ENCODE measurements around the gene IFITM10. TPM values are rescaled to one million over a fixed set of nuclear protein-coding genes. Genes with fewer than 3 reads are reported as not detected.
A peak's percentile ranks its signal among the peaks of the same experiment; 100 is the strongest.

The IFITM10 gene
- total RNA-seq, 2 donors from 2014 or later, result 27.2 to 28.6 TPM

DNA sequence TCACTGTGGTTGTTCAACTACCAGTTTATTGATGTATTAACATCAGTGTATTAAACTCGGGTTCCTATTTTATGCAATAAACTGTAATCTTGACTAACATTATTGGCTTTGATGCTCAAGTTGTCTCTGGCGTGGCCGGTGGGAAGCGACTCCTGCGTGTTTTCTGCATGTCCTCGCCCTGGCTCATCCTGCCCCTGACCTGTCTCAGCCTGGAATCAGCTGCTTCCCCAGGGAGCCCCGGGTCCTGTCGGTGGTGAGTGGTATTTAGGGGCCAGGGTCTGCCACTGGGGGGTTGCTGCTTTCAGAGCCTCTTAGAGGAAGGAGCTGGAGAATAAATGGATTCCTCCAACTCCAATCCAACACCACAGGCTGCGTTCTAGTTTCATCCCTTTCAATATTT lies 22.5 kb downstream of the IFITM10 start:
- Histone ChIP-seq H3K27ac (no peak overlapping the region), H3K4me3 (no peak overlapping the region), H3K4me1 (ENCODE audit: control insufficient read depth in 1 of 2, low read depth in 2 of 2) (no peaks in the 10 kb centered on the region), H3K27me3 (replicated peaks; ENCODE audit: insufficient read depth) (no peaks in the 10 kb centered on the region), H3K36me3 (no peaks in the 10 kb centered on the region), H3K9me3 (no peaks in the 10 kb centered on the region)
- ATAC-seq (ENCODE audit: insufficient number of reproducible peaks, low FRiP score, low read depth) (no peak), DNase-seq (ENCODE audit: low spot score) (no peak)
- TF ChIP-seq, protein P1, sequence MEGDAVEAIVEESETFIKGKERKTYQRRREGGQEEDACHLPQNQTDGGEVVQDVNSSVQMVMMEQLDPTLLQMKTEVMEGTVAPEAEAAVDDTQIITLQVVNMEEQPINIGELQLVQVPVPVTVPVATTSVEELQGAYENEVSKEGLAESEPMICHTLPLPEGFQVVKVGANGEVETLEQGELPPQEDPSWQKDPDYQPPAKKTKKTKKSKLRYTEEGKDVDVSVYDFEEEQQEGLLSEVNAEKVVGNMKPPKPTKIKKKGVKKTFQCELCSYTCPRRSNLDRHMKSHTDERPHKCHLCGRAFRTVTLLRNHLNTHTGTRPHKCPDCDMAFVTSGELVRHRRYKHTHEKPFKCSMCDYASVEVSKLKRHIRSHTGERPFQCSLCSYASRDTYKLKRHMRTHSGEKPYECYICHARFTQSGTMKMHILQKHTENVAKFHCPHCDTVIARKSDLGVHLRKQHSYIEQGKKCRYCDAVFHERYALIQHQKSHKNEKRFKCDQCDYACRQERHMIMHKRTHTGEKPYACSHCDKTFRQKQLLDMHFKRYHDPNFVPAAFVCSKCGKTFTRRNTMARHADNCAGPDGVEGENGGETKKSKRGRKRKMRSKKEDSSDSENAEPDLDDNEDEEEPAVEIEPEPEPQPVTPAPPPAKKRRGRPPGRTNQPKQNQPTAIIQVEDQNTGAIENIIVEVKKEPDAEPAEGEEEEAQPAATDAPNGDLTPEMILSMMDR (IDR thresholded peaks at IDR 0.05), result no peak

DNA sequence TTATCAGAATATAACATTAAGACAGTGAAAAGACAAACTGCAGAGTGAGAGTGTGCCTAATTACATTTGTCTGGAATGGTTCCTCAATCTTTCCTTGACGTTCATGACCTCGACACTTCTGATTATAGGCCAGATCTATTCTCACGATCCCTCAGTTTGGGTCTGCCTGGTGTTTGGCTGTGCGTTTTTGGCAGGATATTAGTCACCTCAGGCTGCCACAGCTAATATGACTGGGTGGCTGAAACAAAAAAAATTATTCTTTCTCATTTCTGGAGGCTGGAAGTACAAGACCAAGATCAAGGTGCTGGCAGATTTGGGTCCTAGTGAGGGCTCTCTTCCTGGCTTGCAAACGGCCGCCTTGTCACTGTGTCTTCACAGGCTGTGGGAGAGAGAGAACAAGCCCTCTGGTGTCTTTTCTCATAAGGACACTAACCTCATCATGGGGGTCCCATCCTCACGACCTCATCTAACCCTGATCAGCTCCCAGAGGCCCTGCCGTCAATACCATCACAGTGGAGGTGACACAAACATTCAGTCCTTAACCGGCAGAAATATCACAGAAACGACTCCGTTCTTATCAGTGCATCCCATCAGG lies 23.2 kb downstream of the IFITM10 start:
- Histone ChIP-seq H3K36me3 (no peaks in the 10 kb centered on the region), H3K4me3 (no peak overlapping the region), H3K27me3 (replicated peaks; ENCODE audit: insufficient read depth) (no peaks in the 10 kb centered on the region), H3K4me1 (ENCODE audit: control insufficient read depth in 1 of 2, low read depth in 2 of 2) (no peaks in the 10 kb centered on the region), H3K27ac (no peak overlapping the region), H3K9me3 (no peaks in the 10 kb centered on the region)
- TF ChIP-seq, protein P1 (IDR thresholded peaks at IDR 0.05), result no peak
- ATAC-seq (ENCODE audit: insufficient number of reproducible peaks, low FRiP score, low read depth), result no peak
- DNase-seq (ENCODE audit: low spot score), result no peak

DNA sequence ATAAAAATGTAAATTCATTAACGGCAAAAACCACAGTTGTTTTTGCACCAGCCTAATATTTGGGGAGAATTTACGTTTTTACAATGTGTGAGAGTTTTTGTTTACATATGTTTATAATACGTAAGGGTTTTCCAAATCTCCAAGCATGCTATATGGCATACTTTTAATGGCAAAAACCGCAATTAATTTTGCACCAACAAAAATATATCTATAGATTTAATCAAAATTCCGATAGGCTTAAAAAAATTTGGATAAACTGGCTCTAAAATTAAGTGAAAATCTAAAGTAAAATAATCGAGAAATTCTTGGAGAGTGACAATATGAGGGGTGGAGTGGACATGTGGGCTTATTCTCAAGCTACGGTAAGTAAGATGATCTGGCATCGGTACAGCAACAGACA lies 30.6 kb downstream of the IFITM10 start:
- Histone ChIP-seq H3K9me3 (no peaks in the 10 kb centered on the region), H3K4me1 (ENCODE audit: control insufficient read depth in 1 of 2, low read depth in 2 of 2) (peaks cover 0 to 19% of the 10 kb centered on the region in 2 donors), H3K36me3 (no peaks in the 10 kb centered on the region), H3K27ac (no peak overlapping the region), H3K4me3 (no peak overlapping the region), H3K27me3 (replicated peaks; ENCODE audit: insufficient read depth) (no peaks in the 10 kb centered on the region)
- DNase-seq (ENCODE audit: low spot score) (no peak), ATAC-seq (ENCODE audit: insufficient number of reproducible peaks, low FRiP score, low read depth) (no peak)
- TF ChIP-seq, protein P1 (IDR thresholded peaks at IDR 0.05), result no peak

DNA sequence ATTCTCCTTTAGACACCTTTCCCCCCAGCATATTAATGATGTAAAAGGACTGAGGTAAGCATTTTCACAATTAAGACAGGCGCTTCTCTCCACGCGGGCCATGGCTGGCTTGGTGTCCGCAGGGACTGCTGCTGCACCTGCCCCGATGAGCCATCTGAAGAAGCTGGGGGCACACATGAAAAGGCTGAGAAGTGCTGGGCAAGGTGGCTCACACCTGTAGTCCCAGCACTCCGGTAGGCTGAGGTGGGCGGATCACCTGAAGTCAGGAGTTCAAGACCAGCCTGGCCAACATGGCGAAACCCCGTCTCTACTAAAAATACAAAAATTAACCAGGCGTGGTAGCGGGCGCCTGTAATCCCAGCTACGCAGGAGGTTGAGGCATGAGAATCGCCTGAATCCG lies 32.1 kb downstream of the IFITM10 start:
- Histone ChIP-seq H3K4me1 (ENCODE audit: control insufficient read depth in 1 of 2, low read depth in 2 of 2) (peaks cover 0 to 19% of the 10 kb centered on the region in 2 donors), H3K9me3 (no peaks in the 10 kb centered on the region), H3K27ac (peak overlapping the region; percentile 13 to 53), H3K4me3 (no peak overlapping the region), H3K27me3 (replicated peaks; ENCODE audit: insufficient read depth) (no peaks in the 10 kb centered on the region), H3K36me3 (no peaks in the 10 kb centered on the region)
- no peak for ATAC-seq (ENCODE audit: insufficient number of reproducible peaks, low FRiP score, low read depth)
- DNase-seq (ENCODE audit: low spot score), result no peak
- TF ChIP-seq, protein P1 (IDR thresholded peaks at IDR 0.05), result no peak

DNA sequence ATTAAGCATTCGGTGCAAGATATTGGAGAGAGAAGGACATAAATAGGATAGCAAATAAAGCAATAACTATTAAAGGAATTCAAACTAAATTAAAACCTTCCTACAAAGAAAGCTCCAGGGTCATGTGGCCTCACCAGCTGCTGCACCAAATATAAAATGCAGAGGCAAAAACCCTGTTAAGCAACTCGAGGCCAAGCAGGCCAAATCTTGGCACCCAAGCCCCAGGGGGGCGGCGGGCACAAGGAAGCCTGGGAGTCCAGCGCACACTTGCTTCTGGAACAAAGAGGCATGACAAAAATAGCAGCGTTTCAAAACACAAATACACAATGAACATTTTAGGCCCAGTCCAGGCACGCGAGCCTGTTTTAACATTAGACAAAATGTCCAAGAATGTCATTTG lies 32.6 kb downstream of the IFITM10 start:
- no peak for ATAC-seq (ENCODE audit: insufficient number of reproducible peaks, low FRiP score, low read depth)
- Histone ChIP-seq H3K4me3 (no peak overlapping the region), H3K4me1 (ENCODE audit: control insufficient read depth in 1 of 2, low read depth in 2 of 2) (peaks cover 0 to 19% of the 10 kb centered on the region in 2 donors), H3K9me3 (no peaks in the 10 kb centered on the region), H3K27ac (peak overlapping the region in 1 of 2 donors; percentile 13), H3K36me3 (no peaks in the 10 kb centered on the region), H3K27me3 (replicated peaks; ENCODE audit: insufficient read depth) (no peaks in the 10 kb centered on the region)
- TF ChIP-seq, protein P1 (IDR thresholded peaks at IDR 0.05), result no peak
- no peak for DNase-seq (ENCODE audit: low spot score)
